Esophagus muscularis mucosa (tissue), 2 donors: ENCODE results near the gene TOGARAM1.

Experiments
- POLR2A ChIP-seq: fragments of 450-650 bp; IDR thresholded peaks from one replicate; pipeline ENCODE4 v1.6.1; 2017; ENCODE audit warnings: antibody characterized with exemption, moderate library complexity, mild to moderate bottlenecking, low read depth
- POLR2AphosphoS5 ChIP-seq, 2 donors: sonication (generic); formaldehyde crosslinking; IDR thresholded peaks; one replicate each; pipeline ENCODE4 v1.6.1; 2017; ENCODE audit warnings: antibody characterized with exemption in 2 of 2

GRCh38 chr14:44935155-44935554 lies 26.8 kb upstream of the TOGARAM1 start:
- TF ChIP-seq POLR2AphosphoS5 (IDR thresholded peaks at IDR 0.05) = no peak
- no peak for TF ChIP-seq POLR2A
